Islet precursor cell (in vitro differentiated cells): Measurements from ENCODE around the gene PPOX.
A peak's percentile ranks its signal among the peaks of the same experiment; 100 is the strongest.

Experiments used
- DNase-seq: peaks from one replicate; pipeline ENCODE4 v3.0.0-alpha.2; 2018

PPOX gene

GRCh38 chr1:161153682-161154337 lies 12.4 kb upstream of the PPOX start, which contains the start of gene UFC1:
Gene UFC1 (plus strand): TSS chr1:161153978. CDS start chr1:161153998, 20 bp downstream.
- DNase-seq = peak; percentile 90

DNA sequence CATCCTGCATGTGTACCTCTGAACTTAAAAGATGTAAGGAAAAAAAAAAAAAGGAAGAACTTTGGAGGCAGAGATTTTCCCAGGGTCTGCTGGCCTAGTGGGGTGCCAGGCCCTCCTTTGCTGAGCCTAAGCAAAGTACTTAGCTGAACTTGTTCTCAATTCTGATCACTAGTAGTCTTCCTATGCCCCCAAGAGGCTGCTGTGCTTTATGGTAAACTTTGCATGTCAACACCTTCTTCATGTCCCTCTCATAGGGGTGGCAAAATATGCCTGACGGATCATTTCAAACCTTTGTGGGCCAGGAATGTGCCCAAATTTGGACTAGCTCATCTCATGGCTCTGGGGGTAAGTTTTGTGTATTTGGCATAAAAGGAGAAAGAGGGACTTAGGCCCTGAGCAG lies 8.4 kb upstream of the PPOX start:
- DNase-seq = no peak

GRCh38 chr1:161158316-161159010 lies 7.8 kb upstream of the PPOX start:
- DNase-seq = no peak

- peak; percentile 95 for DNase-seq
These were observed 6.9 kb upstream of the PPOX start, which contains the start of gene USP21 for GRCh38 chr1:161159087-161159912. Gene USP21 (plus strand): TSS chr1:161159500. CDS start chr1:161160641, 1,141 bp downstream.

- no peak for DNase-seq
These were observed 6.3 kb upstream of the PPOX start for GRCh38 chr1:161159913-161160243.

- DNase-seq = peak; percentile 44
These were observed 5.5 kb upstream of the PPOX start for GRCh38 chr1:161160671-161161145.

- peak; percentile 44 for DNase-seq
These were observed 4.6 kb upstream of the PPOX start for GRCh38 chr1:161161652-161162051.

- no peak for DNase-seq
These were observed 4.2 kb upstream of the PPOX start for GRCh38 chr1:161162052-161162451.

DNA sequence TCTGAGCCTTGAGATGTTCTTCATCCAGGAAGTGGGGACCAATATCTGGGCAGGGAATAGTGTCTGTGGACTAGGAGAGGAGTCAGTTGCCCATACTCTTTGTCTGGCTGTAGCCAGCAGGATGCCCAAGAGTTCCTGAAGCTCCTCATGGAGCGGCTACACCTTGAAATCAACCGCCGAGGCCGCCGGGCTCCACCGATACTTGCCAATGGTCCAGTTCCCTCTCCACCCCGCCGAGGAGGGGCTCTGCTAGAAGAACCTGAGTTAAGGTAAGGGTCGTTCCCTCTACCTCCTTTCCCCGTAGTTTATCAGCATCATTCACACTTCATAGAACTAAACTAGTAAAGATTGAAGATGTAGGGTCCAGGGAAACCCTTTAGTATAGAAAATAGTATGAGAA lies 3.4 kb upstream of the PPOX start:
- DNase-seq = no peak

GRCh38 chr1:161163793-161164192 lies 2.4 kb upstream of the PPOX start:
- no peak for DNase-seq

GRCh38 chr1:161164901-161165610 lies 1.2 kb upstream of the PPOX start:
- DNase-seq = no peak

DNA sequence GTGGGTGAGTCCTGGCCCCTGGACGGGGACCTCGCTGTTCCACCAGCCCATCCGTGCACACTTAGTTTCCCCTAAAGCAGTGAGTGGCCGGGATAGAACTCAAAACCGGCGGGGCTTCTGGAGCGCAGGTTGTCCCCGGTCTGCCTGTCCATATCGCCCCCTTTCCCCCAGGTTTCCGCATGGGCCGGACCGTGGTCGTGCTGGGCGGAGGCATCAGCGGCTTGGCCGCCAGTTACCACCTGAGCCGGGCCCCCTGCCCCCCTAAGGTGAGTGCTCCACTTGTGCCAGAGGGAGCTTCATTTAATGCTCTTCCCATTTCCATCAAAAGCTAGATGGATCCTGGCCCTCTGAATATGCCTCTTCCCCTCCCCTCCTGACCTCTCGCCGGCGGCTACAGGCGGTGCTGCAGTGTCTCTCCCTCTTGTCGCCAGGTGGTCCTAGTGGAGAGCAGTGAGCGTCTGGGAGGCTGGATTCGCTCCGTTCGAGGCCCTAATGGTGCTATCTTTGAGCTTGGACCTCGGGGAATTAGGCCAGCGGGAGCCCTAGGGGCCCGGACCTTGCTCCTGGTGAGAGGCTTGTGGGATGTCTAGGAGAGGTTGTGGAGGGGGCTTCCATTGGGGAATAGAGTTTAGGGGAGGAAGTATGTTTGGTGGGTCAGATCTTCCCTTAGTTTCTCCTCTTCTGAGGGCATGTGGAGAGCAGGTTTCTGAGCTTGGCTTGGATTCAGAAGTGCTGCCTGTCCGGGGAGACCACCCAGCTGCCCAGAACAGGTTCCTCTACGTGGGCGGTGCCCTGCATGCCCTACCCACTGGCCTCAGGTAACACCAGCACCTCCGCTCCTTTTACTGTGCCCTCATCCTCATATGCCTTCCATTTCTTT lies 683 bp downstream of the PPOX start:
- DNase-seq = peak; percentile 77

DNA sequence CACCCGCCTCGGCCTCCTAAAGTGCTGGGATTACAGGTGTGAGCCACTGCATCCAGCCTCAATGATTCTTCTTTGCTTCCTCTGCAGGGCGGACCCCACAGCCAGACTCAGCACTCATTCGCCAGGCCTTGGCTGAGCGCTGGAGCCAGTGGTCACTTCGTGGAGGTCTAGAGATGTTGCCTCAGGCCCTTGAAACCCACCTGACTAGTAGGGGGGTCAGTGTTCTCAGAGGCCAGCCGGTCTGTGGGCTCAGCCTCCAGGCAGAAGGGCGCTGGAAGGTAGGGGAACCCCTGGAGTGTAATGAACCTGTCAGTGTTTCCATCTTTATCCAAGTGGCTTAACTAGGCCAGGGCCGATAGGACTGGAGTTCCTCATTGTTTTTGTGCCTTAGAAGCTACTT lies 2.7 kb downstream of the PPOX start:
- DNase-seq = no peak

- no peak for DNase-seq
These were observed 5.0 kb downstream of the PPOX start for GRCh38 chr1:161171191-161171590.

DNA sequence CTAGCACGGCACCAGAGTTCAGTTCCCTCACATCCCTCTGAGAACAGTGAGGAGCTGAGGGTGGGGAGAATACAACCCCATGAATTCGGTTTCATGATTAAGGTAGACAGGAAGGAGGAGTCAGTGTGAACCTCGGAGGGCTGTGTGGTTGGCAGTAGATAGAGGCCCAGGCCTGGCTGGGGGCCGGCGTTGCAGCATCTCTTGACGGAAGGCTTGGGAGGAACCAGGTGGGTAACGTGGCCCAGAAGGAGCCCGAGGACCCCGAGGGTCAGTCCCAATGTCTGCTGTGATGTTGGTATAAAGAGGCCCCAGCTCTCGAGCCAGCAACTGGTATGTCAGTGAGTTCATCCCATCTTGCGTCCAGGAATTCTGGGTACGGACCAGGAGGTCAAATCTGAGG lies 5.5 kb downstream of the PPOX start:
- no peak for DNase-seq

GRCh38 chr1:161172349-161172748 lies 6.1 kb downstream of the PPOX start:
- no peak for DNase-seq

- no peak for DNase-seq
These were observed 6.7 kb downstream of the PPOX start for GRCh38 chr1:161172776-161173376.

- no peak for DNase-seq
These were observed 7.5 kb downstream of the PPOX start for GRCh38 chr1:161173711-161174110.

- no peak for DNase-seq
These were observed 8.7 kb downstream of the PPOX start for GRCh38 chr1:161174911-161175310.

DNA sequence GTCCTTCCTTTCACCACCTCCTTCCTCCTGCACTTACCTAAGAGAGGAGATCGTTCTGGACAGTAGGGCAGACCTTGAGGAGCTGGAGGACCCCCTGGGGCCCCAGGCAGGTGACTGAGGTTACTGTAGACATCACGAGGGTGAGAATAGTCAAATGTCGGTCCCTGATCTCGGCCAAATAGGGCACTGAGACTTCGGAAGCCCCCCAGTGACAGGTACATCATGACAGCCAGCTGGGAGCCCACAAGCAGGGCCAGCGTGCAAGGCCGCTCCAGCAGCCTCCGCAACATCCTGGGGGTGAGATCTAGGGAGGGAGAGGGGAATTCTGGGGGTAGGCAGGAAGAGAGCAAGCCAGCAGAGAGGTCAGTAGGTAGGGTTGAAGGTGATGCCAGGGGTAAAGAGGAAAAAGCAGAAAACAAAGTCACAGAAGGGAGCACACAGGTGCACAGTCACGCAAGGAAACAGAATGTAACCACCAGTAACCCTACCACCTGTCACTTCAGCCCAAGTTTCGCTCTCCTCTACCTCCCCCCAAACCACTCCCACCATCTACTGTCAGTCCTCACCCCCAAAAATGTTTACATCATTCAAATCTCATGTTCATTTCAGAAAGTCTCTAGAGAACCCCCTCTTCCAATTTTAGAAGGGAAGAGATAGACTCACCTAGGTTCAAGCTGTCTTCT lies 9.7 kb downstream of the PPOX start:
- DNase-seq = no peak
